HUDEP-2 (cell line): ENCODE data around the gene TELO2.

Source experiments
- DNase-seq, 76 experiments: peaks; one replicate each; lab custom pipeline; 2025; ENCODE audit not compliant: unreplicated experiment in 76 of 76; lab: John Stamatoyannopoulos, UW

Gene TELO2

GRCh38 chr16:1492923-1493745 is at the start of gene TELO2:
TELO2 (plus strand) TSS chr16:1493360; CDS start chr16:1494282, 922 bp downstream.
- DNase-seq: peak in 73 of 76 experiments; percentile 17 to 90 (median 74)

GRCh38 chr16:1443403-1443973 is 49.7 kb upstream of the TELO2 start:
- DNase-seq: no peak

GRCh38 chr16:1443980-1444729 is 49.0 kb upstream of the TELO2 start, which contains the start of gene CCDC154:
CCDC154 (minus strand) TSS chr16:1444556; CDS start chr16:1444322, 234 bp downstream.
- DNase-seq: no peak

GRCh38 chr16:1444730-1445517 is 48.2 kb upstream of the TELO2 start:
- no peak for DNase-seq

- DNase-seq: no peak
These were observed 47.5 kb upstream of the TELO2 start for GRCh38 chr16:1445518-1446203.

- no peak for DNase-seq
These were observed 46.7 kb upstream of the TELO2 start for GRCh38 chr16:1446296-1447080.

- DNase-seq: no peak
These were observed 45.2 kb upstream of the TELO2 start for GRCh38 chr16:1447965-1448364.

- DNase-seq: no peak
These were observed 44.5 kb upstream of the TELO2 start for GRCh38 chr16:1448536-1449116.

GRCh38 chr16:1449201-1449788 is 43.9 kb upstream of the TELO2 start:
- DNase-seq: no peak

- DNase-seq: no peak
These were observed 42.9 kb upstream of the TELO2 start for GRCh38 chr16:1450218-1450617.

- no peak for DNase-seq
These were observed 42.3 kb upstream of the TELO2 start for GRCh38 chr16:1450841-1451240.

GRCh38 chr16:1451702-1452392 is 41.3 kb upstream of the TELO2 start:
- DNase-seq: no peak

GRCh38 chr16:1452530-1452929 is 40.6 kb upstream of the TELO2 start:
- DNase-seq: no peak

- DNase-seq: no peak
These were observed 39.8 kb upstream of the TELO2 start for GRCh38 chr16:1453316-1453715.

GRCh38 chr16:1454561-1454960 is 38.6 kb upstream of the TELO2 start:
- no peak for DNase-seq

- DNase-seq: no peak
These were observed 37.7 kb upstream of the TELO2 start for GRCh38 chr16:1455190-1456171.

GRCh38 chr16:1456951-1457350 is 36.2 kb upstream of the TELO2 start:
- no peak for DNase-seq
